ENCODE measurements around the gene SLC30A7.

The SLC30A7 gene

GRCh38 chr1:100861379-100861778 lies 34.5 kb upstream of the SLC30A7 start:
- POLR2A ChIA-PET: no interaction called here
- CTCF ChIA-PET: no interaction called here
- DNase-seq (ENCODE audit: extremely low spot score): no peak
- TF ChIP-seq, protein P1, sequence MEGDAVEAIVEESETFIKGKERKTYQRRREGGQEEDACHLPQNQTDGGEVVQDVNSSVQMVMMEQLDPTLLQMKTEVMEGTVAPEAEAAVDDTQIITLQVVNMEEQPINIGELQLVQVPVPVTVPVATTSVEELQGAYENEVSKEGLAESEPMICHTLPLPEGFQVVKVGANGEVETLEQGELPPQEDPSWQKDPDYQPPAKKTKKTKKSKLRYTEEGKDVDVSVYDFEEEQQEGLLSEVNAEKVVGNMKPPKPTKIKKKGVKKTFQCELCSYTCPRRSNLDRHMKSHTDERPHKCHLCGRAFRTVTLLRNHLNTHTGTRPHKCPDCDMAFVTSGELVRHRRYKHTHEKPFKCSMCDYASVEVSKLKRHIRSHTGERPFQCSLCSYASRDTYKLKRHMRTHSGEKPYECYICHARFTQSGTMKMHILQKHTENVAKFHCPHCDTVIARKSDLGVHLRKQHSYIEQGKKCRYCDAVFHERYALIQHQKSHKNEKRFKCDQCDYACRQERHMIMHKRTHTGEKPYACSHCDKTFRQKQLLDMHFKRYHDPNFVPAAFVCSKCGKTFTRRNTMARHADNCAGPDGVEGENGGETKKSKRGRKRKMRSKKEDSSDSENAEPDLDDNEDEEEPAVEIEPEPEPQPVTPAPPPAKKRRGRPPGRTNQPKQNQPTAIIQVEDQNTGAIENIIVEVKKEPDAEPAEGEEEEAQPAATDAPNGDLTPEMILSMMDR (IDR thresholded peaks at IDR 0.05; ENCODE audit: control extremely low read depth, extremely low read depth, low read depth, missing control alignments): no peak

GRCh38 chr1:100862591-100862990 lies 33.3 kb upstream of the SLC30A7 start:
- POLR2A ChIA-PET: no interaction called here
- DNase-seq (ENCODE audit: extremely low spot score): no peak
- TF ChIP-seq, protein P1 (IDR thresholded peaks at IDR 0.05; ENCODE audit: control extremely low read depth, extremely low read depth, low read depth, missing control alignments): no peak
- CTCF ChIA-PET: interaction anchor here (0.8 to 3.6 kb wide), 13 partner anchors 8 to 1682 kb away, joined by 3 to 17 read pairs (median 3); no protein-coding TSS in a partner anchor

- ChIA-PET POLR2A (no interaction called here), CTCF (interaction anchor here (0.7 to 5.2 kb wide), 7 partner anchors 15 to 1062 kb away, joined by 3 to 81 read pairs (median 31); no protein-coding TSS in a partner anchor)
- TF ChIP-seq, protein P1 (IDR thresholded peaks at IDR 0.05; ENCODE audit: control extremely low read depth, extremely low read depth, low read depth, missing control alignments): peak; percentile 47
- peak; percentile 19 for DNase-seq (ENCODE audit: extremely low spot score)
These were observed 29.6 kb upstream of the SLC30A7 start for GRCh38 chr1:100866041-100866900.

DNA sequence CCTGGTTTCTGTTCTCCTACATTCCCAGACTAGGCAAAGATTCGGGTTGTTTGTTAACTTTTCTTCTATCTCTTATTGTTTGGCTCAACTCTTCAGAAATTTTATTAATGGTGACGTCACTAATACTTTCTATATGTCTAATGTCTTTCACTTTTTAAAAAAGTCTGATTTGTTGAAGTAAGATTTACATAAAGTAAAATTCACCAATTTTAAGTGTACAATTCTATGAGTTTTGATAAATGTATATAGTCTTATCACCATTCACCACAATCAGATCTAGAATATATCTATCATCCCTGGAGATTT lies 29.0 kb upstream of the SLC30A7 start:
- POLR2A ChIA-PET: no interaction called here
- CTCF ChIA-PET: interaction anchor here (0.7 to 5.2 kb wide), 6 partner anchors 14 to 1062 kb away, joined by 3 to 81 read pairs (median 40); no protein-coding TSS in a partner anchor
- TF ChIP-seq, protein P1 (IDR thresholded peaks at IDR 0.05; ENCODE audit: control extremely low read depth, extremely low read depth, low read depth, missing control alignments): no peak

GRCh38 chr1:100868364-100868995 lies 27.4 kb upstream of the SLC30A7 start:
- TF ChIP-seq, protein P1 (IDR thresholded peaks at IDR 0.05; ENCODE audit: control extremely low read depth, extremely low read depth, low read depth, missing control alignments): peak; percentile 46
- DNase-seq (ENCODE audit: extremely low spot score): peak; percentile 10
- ChIA-PET POLR2A (interaction anchor here (0.6 kb wide), 1 partner anchor 404 kb away, joined by 4 read pairs; no protein-coding TSS in a partner anchor), CTCF (interaction anchor here (0.6 to 5.2 kb wide), 40 partner anchors 9 to 1088 kb away, joined by 3 to 81 read pairs (median 4); partner anchors contain the start of gene GPR88)

More for the DNA sequence above, 29.0 kb upstream of the SLC30A7 start:
- no peak for DNase-seq (ENCODE audit: extremely low spot score)

DNA sequence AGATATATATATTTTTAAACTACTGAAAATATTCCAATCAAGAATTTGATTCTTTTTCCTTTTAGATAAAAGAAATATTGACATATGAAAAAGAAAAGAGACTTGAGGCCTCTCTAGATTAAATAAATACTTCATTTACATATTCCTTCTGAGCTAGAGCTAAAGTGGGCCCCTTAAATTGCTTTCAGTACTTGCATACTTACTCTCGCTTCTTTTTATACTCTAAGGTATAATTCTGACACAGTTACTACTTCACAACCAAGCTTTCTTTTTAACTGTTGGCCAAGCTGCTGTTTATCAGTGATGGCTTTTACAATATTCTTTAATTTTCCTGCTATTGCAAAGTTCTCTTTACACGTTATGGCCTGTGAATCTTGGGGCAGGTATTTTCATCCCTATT lies 25.9 kb upstream of the SLC30A7 start:
- CTCF ChIA-PET: interaction anchor here (1.3 to 5.2 kb wide), 9 partner anchors 10 to 1062 kb away, joined by 3 to 81 read pairs (median 31); no protein-coding TSS in a partner anchor
- POLR2A ChIA-PET: no interaction called here
- TF ChIP-seq, protein P1 (IDR thresholded peaks at IDR 0.05; ENCODE audit: control extremely low read depth, extremely low read depth, low read depth, missing control alignments): no peak
- DNase-seq (ENCODE audit: extremely low spot score): no peak
